PFSK-1 (cell line): ENCODE measurements around the gene LAMB3.

ENCODE experiments used
- FOXP2 ChIP-seq: optimal IDR thresholded peaks from 2 replicates; pipeline ENCODE3; 2011; ENCODE audit warnings: borderline replicate concordance, control low read depth, inconsistent platforms; ENCODE audit not compliant: insufficient read depth; ENCODE audit errors: extremely low read length, extremely low read depth
- POLR2AphosphoS5 ChIP-seq: IDR thresholded peaks from 2 replicates; pipeline ENCODE4 v1.6.1; 2012; ENCODE audit warnings: low read depth, mild to moderate bottlenecking, control low read depth, low read length, moderate library complexity
- SIN3A ChIP-seq: IDR thresholded peaks from 2 replicates; pipeline ENCODE4 v1.6.1; 2012; ENCODE audit warnings: mild to moderate bottlenecking, low read length, moderate library complexity, borderline replicate concordance; ENCODE audit not compliant: insufficient read depth
- TAF1 ChIP-seq: IDR thresholded peaks from 2 replicates; pipeline ENCODE4 v1.6.1; 2012; ENCODE audit warnings: low read length, control low read depth, borderline replicate concordance; ENCODE audit not compliant: insufficient read depth
- TF ChIP-seq, protein P1 (sequence below), 2 experiments: IDR thresholded peaks; 2 replicates each; pipeline versions ENCODE4 v1.6.1 to v1.8.0; 2011 to 2012; ENCODE audit warnings: low read depth in 2 of 2, low read length in 2 of 2, control low read depth in 1 of 2, inconsistent platforms in 1 of 2, mild to moderate bottlenecking in 1 of 2, moderate library complexity in 1 of 2; ENCODE audit not compliant: insufficient read depth in 1 of 2

Gene LAMB3

DNA sequence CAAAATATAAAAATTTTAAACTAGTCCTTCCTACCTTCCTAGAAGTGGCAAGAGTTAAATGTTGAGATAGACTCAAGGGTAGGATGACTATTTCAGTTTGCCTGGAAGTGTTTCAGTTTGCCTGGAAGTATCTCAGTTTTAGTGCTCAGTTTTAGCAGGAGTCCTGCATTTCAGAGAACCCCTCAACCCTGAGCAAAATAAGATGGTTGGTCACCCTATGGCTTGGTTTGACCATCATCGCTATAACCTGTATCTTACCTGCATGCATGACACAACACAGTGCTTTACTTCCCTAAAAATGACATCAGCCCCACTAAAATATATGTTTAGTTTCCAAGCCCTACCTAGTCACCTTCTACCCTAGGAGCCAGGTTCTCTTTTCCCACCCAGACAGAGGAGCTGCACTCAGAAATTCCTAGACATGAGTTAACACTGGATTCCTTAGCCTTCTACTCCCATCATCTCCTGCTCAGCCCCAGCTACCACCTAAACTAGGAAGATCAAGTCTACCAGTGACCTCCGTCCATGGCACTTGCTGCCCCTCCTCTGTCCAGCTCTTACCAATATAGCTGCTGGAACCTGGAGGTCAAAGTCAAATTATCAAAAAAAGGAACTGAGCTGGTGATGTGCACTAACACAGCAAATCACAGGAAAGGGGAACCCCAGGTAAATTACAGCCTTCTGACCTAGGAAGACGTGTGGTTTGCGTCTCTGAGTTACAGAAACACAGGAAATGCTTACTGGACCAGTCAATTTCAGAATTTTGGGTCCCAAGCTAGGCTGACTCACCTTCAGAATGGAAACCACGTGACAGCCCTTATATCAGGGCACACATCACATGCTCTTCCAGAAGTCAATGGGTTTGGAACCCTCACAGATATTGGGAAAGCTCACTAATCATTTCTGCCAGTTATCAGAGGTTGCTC is 20.7 kb upstream of the LAMB3 start:
- no peak for TF ChIP-seq FOXP2
- no peak for TF ChIP-seq TAF1
- TF ChIP-seq POLR2AphosphoS5: no peak
- TF ChIP-seq, protein P1, sequence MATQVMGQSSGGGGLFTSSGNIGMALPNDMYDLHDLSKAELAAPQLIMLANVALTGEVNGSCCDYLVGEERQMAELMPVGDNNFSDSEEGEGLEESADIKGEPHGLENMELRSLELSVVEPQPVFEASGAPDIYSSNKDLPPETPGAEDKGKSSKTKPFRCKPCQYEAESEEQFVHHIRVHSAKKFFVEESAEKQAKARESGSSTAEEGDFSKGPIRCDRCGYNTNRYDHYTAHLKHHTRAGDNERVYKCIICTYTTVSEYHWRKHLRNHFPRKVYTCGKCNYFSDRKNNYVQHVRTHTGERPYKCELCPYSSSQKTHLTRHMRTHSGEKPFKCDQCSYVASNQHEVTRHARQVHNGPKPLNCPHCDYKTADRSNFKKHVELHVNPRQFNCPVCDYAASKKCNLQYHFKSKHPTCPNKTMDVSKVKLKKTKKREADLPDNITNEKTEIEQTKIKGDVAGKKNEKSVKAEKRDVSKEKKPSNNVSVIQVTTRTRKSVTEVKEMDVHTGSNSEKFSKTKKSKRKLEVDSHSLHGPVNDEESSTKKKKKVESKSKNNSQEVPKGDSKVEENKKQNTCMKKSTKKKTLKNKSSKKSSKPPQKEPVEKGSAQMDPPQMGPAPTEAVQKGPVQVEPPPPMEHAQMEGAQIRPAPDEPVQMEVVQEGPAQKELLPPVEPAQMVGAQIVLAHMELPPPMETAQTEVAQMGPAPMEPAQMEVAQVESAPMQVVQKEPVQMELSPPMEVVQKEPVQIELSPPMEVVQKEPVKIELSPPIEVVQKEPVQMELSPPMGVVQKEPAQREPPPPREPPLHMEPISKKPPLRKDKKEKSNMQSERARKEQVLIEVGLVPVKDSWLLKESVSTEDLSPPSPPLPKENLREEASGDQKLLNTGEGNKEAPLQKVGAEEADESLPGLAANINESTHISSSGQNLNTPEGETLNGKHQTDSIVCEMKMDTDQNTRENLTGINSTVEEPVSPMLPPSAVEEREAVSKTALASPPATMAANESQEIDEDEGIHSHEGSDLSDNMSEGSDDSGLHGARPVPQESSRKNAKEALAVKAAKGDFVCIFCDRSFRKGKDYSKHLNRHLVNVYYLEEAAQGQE (IDR thresholded peaks at IDR 0.05; ENCODE audit: insufficient read depth in 1 of 2, low read depth in 2 of 2, low read length in 2 of 2): no peak
- no peak for TF ChIP-seq SIN3A

DNA sequence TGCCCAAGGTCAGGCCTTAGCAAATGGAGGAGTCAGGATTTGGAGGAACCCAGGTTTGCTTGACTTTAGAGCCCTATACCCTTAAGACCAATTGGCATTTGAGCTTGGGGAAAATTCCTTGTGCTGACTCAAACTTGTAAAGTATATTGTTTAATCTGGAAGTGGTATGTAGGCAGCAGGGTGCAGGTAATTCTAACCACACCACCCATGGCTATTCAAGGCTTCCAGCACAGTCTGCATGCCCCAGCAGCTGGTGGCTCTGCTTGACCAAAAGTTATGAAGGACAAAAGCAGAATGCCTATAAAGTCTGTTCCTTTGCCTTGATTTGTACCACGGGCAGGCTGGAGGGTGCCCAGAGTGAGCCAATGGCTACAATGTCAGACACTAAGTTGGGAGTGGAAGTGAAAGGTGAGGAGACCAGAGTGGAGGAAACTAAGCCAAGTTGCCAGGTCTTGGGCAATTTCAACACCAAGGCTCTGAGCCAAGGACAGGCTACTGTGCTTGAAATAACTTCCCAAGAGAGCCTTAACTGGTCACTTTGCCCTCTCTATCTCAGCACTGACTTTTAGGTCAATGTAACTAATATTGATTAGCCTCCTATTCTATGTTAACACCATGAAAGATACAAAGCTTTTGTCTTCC is 18.3 kb upstream of the LAMB3 start:
- no peak for TF ChIP-seq POLR2AphosphoS5
- TF ChIP-seq TAF1: no peak
- TF ChIP-seq, protein P1 (IDR thresholded peaks at IDR 0.05; ENCODE audit: insufficient read depth in 1 of 2, low read depth in 2 of 2, low read length in 2 of 2): no peak
- TF ChIP-seq SIN3A: no peak
- no peak for TF ChIP-seq FOXP2

DNA sequence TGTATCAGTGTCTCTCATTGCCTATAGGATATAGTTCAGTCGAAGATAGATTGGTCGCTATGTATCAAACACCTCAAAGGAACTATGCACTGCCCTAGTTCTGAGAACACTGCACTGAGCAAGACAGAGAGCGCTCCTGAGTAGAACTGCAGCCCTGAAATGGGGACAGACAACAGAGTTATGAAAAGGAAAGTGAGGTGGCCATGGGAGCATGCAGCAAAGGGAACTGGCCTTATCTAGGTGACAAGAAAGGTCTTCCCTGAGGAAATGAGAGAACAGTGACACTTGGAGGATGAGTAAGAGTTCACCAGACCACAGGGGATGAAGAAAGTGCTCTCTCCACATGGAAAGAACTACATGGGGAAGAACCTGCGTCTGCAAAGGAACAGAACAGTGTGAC is 15.5 kb upstream of the LAMB3 start:
- TF ChIP-seq TAF1 (no peak), POLR2AphosphoS5 (no peak), FOXP2 (no peak), SIN3A (no peak)
- TF ChIP-seq, protein P1 (IDR thresholded peaks at IDR 0.05; ENCODE audit: insufficient read depth in 1 of 2, low read depth in 2 of 2, low read length in 2 of 2): no peak

DNA sequence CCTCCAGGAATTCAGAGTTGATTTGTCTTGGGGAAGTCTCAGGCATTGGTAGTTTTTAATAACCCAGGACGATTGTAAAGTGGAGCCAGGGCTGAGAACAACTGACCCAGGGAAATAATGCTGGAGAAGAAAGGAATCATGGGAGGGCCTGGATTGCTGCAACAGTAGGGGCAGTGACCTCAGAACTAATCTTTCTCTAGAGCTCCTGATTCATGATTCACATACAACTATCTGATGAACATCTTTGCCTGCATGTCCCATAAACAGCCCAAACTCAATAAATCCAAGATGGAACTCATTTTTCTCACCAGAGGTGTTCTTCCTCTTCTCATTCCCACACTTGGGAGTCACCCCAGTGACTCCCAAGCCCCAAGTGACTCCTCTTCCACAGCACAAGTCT is 14.9 kb upstream of the LAMB3 start:
- TF ChIP-seq TAF1 (no peak), FOXP2 (no peak)

DNA sequence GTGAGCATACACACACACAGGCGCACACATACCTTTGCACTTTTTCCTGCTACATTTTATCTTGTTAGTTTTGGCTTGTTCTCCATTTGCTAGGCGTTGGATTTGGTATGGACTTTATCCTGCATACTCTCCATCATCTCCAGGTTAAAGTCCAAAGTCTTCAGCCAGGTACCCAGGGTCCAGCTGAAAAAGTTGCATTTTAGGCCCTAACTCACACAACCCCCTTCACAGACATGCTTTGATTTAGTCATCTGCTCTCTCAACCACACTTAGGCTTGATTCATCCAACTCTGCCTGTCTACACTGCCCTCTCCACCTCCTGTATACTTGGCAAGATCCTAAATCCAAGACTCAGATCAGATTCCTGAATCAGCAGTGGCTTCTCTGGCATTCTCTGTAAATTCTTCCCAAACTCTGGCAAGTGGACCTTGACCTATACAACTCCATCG is 10.7 kb upstream of the LAMB3 start:
- TF ChIP-seq FOXP2: no peak
- TF ChIP-seq POLR2AphosphoS5: no peak
- no peak for TF ChIP-seq SIN3A
- no peak for TF ChIP-seq TAF1
- TF ChIP-seq, protein P1 (IDR thresholded peaks at IDR 0.05; ENCODE audit: insufficient read depth in 1 of 2, low read depth in 2 of 2, low read length in 2 of 2): no peak
